GM10847 (cell line): ENCODE results near the gene ZNF350.

ENCODE experiments used
- POLR2A ChIP-seq: IDR thresholded peaks from 2 replicates; pipeline ENCODE4 v1.6.1; 2011; ENCODE audit not compliant: insufficient read length; ENCODE audit errors: extremely low read depth

ZNF350 gene

GRCh38 chr19:51977346-51977745, 9.3 kb downstream of the ZNF350 start:
- no peak for TF ChIP-seq POLR2A

- TF ChIP-seq POLR2A: no peak
Measured at GRCh38 chr19:51976852-51977251, 9.8 kb downstream of the ZNF350 start.

GRCh38 chr19:51971624-51972023, 15.0 kb downstream of the ZNF350 start:
- TF ChIP-seq POLR2A: no peak

DNA sequence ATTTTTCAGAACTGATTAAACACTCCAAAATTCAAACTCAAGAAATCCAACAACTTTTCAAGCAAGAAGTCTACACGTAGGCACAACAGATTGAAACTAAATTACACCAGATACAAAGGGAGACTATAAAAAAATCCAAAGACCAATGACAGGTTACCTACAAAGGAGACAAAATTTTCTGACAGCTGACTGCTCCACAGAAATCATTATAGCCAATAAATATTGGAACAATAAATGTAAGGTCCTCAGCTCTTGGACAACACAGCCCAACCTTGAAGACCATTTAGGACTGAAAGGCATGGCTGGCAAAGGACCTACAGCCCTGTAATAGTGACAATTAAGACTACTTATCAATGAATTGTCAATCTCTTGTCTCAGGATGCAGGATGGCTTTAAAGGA, 15.9 kb downstream of the ZNF350 start:
- TF ChIP-seq POLR2A: no peak

DNA sequence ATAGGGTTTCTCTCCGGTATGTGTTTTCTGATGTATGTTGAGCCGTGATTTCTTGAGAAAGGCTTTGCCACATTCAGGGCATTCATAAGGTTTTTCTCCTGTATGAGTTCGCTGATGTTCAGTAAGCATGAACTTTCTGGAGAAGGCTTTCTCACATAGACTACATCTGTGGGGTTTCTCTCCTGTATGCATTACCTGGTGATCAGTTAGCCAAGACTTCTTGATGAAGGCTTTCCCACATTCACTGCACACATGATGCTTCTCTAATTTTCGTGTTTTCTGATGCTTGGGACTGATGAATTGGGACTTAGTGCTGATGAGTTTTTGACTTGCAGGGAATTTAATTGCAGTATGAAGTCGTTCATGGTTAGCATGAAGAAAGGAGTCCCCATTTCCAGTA, 21.1 kb downstream of the ZNF350 start:
- no peak for TF ChIP-seq POLR2A

DNA sequence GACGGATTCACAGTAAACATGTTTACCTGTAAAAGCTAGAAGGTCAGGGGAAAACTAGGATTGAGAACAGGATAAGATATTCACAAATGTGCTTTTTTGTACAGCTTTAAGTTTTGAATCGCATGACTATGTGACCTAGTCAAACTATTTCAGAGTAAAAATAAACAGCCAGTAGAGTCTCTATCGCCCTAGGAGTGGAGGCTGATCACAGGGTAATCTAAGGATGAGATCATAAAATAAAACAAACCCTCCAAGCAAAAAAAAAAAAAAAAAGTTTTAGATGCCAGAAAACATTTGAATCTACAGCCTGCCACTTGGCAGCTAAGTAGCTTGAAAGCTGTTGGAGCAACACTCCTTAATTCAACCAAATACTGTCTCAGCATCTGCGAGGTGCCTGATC, 26.8 kb downstream of the ZNF350 start:
- no peak for TF ChIP-seq POLR2A

DNA sequence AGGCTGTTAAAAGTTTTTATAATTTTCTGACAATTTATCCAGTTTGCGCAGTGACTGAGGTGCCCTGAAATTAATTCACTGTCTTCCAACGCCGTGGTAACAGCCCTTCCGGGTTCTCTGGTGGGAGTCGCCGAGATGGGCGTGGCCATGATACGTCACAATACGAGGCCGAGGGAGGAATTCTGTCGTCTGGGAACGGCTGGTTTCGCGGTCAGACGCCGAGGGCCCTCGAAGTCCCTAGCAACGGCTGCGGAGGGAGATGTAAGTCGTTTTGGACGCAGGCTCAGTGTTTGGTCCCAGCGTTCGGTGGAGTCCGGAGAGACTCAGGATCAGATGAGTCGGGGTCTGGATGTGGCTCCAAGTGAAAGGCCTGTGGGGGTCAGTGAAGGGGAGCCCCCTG, 37.7 kb downstream of the ZNF350 start:
- no peak for TF ChIP-seq POLR2A

DNA sequence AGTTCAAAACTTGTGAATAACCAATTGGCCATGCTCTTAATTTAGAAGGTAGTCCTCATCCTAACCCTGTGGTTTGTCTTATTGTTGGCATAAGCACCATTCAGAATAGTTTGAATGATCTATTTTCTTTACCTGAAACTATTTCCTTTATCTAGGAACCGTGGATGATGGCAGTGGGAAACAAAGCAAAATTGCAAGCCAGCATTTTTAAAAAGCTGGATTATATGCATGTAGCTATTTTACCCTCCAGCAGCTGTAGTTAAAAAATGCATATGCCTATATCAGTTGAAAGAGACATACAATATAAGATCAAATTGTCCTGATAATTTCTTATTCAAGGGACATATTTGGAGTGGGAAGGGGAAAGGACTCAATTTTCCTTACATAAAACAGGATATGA, 40.0 kb downstream of the ZNF350 start:
- no peak for TF ChIP-seq POLR2A

- TF ChIP-seq POLR2A: no peak
Measured at GRCh38 chr19:51944798-51945552, 41.7 kb downstream of the ZNF350 start.

- no peak for TF ChIP-seq POLR2A
Measured at GRCh38 chr19:51938936-51939335, 47.7 kb downstream of the ZNF350 start.

DNA sequence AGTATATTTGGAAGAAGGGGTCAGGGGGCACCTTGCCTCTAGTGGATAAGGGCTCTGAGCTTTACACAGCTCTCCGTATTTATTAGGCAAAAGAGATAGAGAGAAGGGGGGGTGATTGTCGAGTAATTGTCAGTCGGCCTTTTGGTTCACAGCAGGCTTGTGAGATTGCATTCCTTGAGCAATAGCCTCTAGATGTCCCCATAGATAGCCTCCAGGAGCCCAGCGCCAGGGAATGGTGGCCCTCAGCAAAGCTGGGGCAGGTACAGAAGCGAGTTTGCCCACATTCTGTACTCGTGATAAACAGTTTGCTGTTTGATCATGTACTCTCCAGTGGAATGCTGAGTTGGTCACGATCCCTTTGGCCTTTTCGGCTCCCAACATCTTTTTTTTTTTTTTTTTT, 54.7 kb downstream of the ZNF350 start:
- no peak for TF ChIP-seq POLR2A

GRCh38 chr19:51927859-51928258, 58.8 kb downstream of the ZNF350 start:
- TF ChIP-seq POLR2A: no peak

DNA sequence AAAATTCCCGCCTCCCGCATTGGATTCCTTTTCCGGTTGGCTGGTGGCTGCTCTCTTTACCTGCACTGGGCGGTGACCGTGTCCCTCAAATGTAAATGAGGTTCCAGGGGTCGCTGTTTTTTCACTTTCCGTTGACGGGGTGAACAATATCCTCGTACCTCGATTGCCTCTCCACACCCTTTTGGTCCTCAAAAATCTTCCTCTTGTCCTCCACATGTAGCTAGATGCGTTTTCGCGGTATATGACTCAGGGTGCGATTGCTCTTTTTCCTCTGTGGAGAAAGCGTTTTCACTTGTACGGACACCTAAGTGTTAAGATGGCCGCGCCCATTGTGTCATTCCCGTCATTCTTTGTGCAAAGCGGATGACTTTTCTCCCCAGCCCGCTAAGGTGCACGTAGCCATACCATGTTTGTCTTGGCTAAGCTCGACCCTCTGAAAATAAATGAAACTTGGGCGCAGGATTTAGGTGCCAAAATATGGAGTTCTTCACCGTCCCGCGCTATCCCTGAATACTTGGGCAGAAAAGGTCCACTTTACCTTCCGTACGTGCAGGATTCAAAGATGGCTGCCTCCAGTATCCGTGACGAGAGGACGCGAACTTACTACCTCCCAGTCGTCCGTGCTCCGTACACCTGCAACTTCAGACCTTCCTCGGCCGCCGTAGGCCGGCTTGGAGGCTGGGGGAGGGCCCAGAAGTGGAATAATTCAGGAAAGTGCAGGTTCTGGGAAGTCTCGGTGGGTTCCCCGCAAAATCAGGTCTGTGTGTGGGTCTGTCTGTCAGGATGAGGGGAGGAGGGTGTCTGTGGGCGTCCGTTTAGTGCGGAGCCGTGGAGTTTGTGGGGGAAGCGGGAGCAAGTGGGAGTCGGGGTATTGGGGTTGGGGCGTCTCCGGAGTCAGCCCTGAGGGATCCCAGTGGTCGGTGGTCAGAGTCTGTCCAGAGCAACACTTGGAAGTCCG, 59.6 kb downstream of the ZNF350 start, which contains the start of gene ZNF613:
ZNF613 (plus strand) TSS at position 689 of the 958 bp plus-strand sequence. CDS start 8,749 bp downstream, outside the sequence.
- no peak for TF ChIP-seq POLR2A

DNA sequence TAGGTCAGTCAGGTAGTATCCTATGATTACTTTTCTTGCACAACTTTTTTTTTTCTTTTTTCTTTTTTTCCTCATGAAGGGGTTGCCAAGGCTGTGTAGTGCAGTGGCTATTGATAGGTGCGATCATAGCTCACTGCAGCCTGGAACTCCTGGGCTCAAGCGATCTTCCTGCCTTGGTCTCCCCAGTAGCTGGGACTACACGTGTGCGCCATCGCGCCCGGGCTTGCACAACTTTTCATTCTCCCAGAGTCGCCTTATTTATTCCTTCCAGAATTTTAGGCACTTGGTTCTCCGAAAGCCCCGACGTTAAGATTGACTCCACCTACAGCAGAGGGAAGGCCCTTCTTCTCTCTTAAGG, 60.2 kb downstream of the ZNF350 start:
- no peak for TF ChIP-seq POLR2A

DNA sequence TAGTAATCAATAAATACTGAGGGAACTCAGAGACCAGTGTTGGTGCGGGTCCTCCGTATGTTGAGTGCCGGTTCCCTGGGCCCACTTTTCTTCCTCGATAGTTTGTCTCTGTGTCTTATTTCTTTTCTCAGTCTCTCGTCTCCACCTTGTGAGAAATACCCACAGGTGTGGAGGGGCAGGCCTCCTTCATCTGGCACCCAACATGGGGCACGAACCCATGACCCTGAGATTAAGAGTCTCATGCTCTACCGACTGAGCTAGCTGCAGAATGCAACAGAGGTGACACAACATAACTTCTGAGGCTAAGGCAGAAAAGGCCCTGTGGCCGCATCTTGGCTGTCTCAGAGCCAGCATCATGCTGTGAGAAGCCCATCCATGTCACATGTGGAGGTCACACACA, 64.7 kb downstream of the ZNF350 start:
- no peak for TF ChIP-seq POLR2A

DNA sequence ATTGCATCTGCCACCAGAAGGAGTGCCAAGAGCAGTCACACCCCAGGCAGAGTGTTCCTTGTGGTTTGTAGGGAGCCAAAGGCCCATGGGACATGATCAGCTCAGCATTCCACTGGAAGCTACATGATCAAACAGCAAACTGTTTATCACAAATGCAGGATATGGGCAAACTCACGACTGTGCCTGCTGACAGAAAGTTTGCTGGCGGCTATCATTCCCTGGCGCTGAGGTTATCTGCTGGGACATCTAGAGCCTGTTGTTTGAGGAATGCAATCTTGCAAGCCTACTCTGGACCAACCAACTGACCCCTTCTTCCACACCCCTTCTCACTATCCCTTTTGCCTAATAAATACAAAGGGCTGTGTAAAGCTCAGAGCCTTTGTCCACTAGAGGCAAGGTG, 67.0 kb downstream of the ZNF350 start:
- no peak for TF ChIP-seq POLR2A
